Prostate gland (tissue), 2 donors: Measurements from ENCODE around the gene CIC. TPM values are rescaled to one million over a fixed set of nuclear protein-coding genes. Genes with fewer than 3 reads are reported as not detected.
"Not testable (repeated sequence)": the region's sequence is repeated elsewhere in the genome, so short reads cannot be mapped to it uniquely, and the experiment has no call there.

Source experiments
- DNase-seq: peaks from one replicate; pipeline ENCODE4 v3.0.0-alpha.2; 2019; ENCODE audit warnings: low spot score
- H3K27ac ChIP-seq, 2 donors: fragments of 200-600 bp; sonication (generic); 2 replicates each; pipeline ENCODE4 v1.5.1; 2017 to 2019
- H3K27me3 ChIP-seq: fragments of 200-600 bp; sonication (generic); replicated peaks from 2 replicates; pipeline ENCODE4 v1.5.1; 2019; ENCODE audit not compliant: insufficient read depth
- H3K36me3 ChIP-seq, 2 donors: fragments of 200-600 bp; sonication (generic); 1 replicate in 1 of 2; 2 replicates in 1 of 2; pipeline versions ENCODE4 v1.5.1 to v1.8.1; 2017 to 2019
- H3K4me1 ChIP-seq: fragments of 200-600 bp; sonication (generic); replicated peaks from 2 replicates; pipeline ENCODE4 v1.5.1; 2019
- H3K4me3 ChIP-seq, 2 donors: fragments of 200-600 bp; sonication (generic); 2 replicates each; pipeline ENCODE4 v1.5.1; 2017 to 2019
- H3K9me3 ChIP-seq: fragments of 200-600 bp; sonication (generic); 2 replicates; pipeline ENCODE4 v1.5.1; 2017
- CTCF ChIP-seq, 4 experiments: fragments of 200-600 bp in 2 of 4; fragments of 450-650 bp in 2 of 4; sonication (generic) in 2 of 4; IDR thresholded peaks; 1 replicate in 3 of 4; 2 replicates in 1 of 4; pipeline ENCODE4 v1.5.1; 2016 to 2019; ENCODE audit warnings: antibody characterized with exemption in 4 of 4, mild to moderate bottlenecking in 2 of 4, moderate library complexity in 2 of 4
- POLR2A ChIP-seq: fragments of 450-650 bp; IDR thresholded peaks from one replicate; pipeline ENCODE4 v1.6.1; 2016; ENCODE audit warnings: antibody characterized with exemption, mild to moderate bottlenecking
- POLR2AphosphoS5 ChIP-seq: sonication (generic); formaldehyde crosslinking; IDR thresholded peaks from one replicate; pipeline ENCODE4 v1.6.1; 2017; ENCODE audit warnings: antibody characterized with exemption
- WGBS: methylation state at CpG from one replicate; pipeline ENCODE4 v1.1.5; 2018; 5-methylcytosine and 5-hydroxymethylcytosine counted together
- intact Hi-C: fragments of 100-400 bp; cut with DNase I; formaldehyde crosslinking; loops from one replicate; pipeline ENCODE4 v1.14.2; 2022
- total RNA-seq, 2 donors: library from RNA; depleted of rRNA; stranded (reverse); fragments of >200 nt; gene quantifications; one replicate each; pipeline ENCODE4 v1.1.0, GENCODE V29; 2016

Gene CIC
- total RNA-seq, 2 donors from 2014 or later: 64.6 to 145 TPM

GRCh38 chr19:42333975-42334696 lies 65.1 kb downstream of the CIC start:
- no peak for DNase-seq
- TF ChIP-seq POLR2A: no peak
- TF ChIP-seq CTCF (IDR thresholded peaks at IDR 0.05): no peak
- no peak for TF ChIP-seq POLR2AphosphoS5
- Histone ChIP-seq H3K9me3 (no peaks in the 10 kb centered on the region), H3K27ac (no peak overlapping the region), H3K4me1 (no peaks in the 10 kb centered on the region), H3K27me3 (no peaks in the 10 kb centered on the region), H3K4me3 (no peak overlapping the region), H3K36me3 (peaks cover 0 to 3% of the 10 kb centered on the region in 2 donors)
- intact Hi-C loops: no loop called here
- 87% methylated on average over 21 of the region's 21 CpGs for WGBS

GRCh38 chr19:42334697-42335373 lies 65.8 kb downstream of the CIC start:
- intact Hi-C loops: no loop called here
- no peaks in the 10 kb centered on the region for H3K4me1 ChIP-seq
- 92% methylated on average over 13 of the region's 13 CpGs for WGBS
- DNase-seq: no peak
- H3K27me3 ChIP-seq: no peaks in the 10 kb centered on the region
- no peak overlapping the region for H3K27ac ChIP-seq
- H3K36me3 ChIP-seq: peaks cover 0 to 3% of the 10 kb centered on the region in 2 donors
- no peaks in the 10 kb centered on the region for H3K9me3 ChIP-seq
- H3K4me3 ChIP-seq: no peak overlapping the region
- no peak for TF ChIP-seq POLR2AphosphoS5
- no peak for TF ChIP-seq CTCF (IDR thresholded peaks at IDR 0.05)
- no peak for TF ChIP-seq POLR2A

- DNase-seq: no peak
- Histone ChIP-seq H3K9me3 (no peaks in the 10 kb centered on the region), H3K4me1 (no peaks in the 10 kb centered on the region), H3K36me3 (peaks cover 0 to 3% of the 10 kb centered on the region in 2 donors), H3K4me3 (no peak overlapping the region), H3K27me3 (no peaks in the 10 kb centered on the region), H3K27ac (no peak overlapping the region)
- no peak for TF ChIP-seq POLR2AphosphoS5
- TF ChIP-seq CTCF (IDR thresholded peaks at IDR 0.05): no peak
- 88% methylated on average over 7 of the region's 7 CpGs for WGBS
- intact Hi-C loops: no loop called here
Measured at GRCh38 chr19:42335374-42335936, 66.4 kb downstream of the CIC start.

- intact Hi-C loops: no loop called here
- Histone ChIP-seq H3K27ac (no peak overlapping the region), H3K9me3 (no peaks in the 10 kb centered on the region), H3K27me3 (no peaks in the 10 kb centered on the region), H3K36me3 (peaks cover 0 to 3% of the 10 kb centered on the region in 2 donors), H3K4me3 (no peak overlapping the region), H3K4me1 (no peaks in the 10 kb centered on the region)
- WGBS: 90% methylated on average over 19 of the region's 19 CpGs
- TF ChIP-seq CTCF (IDR thresholded peaks at IDR 0.05) (no peak), POLR2AphosphoS5 (no peak), POLR2A (no peak)
- DNase-seq: no peak
Measured at GRCh38 chr19:42335971-42336370, 66.9 kb downstream of the CIC start.

- H3K4me3 ChIP-seq, H3K27ac ChIP-seq, H3K36me3 ChIP-seq, H3K9me3 ChIP-seq, H3K4me1 ChIP-seq, H3K27me3 ChIP-seq, DNase-seq, intact Hi-C loops: not testable (repeated sequence)
- 63% methylated on average over 7 of the region's 7 CpGs for WGBS
Measured at GRCh38 chr19:42339126-42339860, 70.2 kb downstream of the CIC start.

GRCh38 chr19:42339922-42340321 lies 70.9 kb downstream of the CIC start:
- 95% methylated on average over 4 of the region's 4 CpGs for WGBS
- H3K36me3 ChIP-seq: not testable (repeated sequence)

More at GRCh38 chr19:42339922-42340321, 70.9 kb downstream of the CIC start:
- H3K4me1 ChIP-seq, DNase-seq, H3K27ac ChIP-seq, H3K4me3 ChIP-seq, intact Hi-C loops, H3K9me3 ChIP-seq, H3K27me3 ChIP-seq: not testable (repeated sequence)
